Activated CD8-positive, alpha-beta memory T cell treated with anti-CD3 and anti-CD28 coated beads for 4 hours (primary cell): Measurements from ENCODE around the gene KRTAP4-4.

Source experiments
- DNase-seq, 2 donors: peaks; one replicate each; pipeline ENCODE4 v3.0.0-alpha.2; 2020; ENCODE audit warnings: low read depth in 2 of 2

The KRTAP4-4 gene

GRCh38 chr17:41111151-41111885 is 49.2 kb downstream of the KRTAP4-4 start:
- DNase-seq: no peak
